Muscle of back (tissue), 11 donors: ENCODE results near the gene TMEM8B. TPM values are rescaled to one million over a fixed set of nuclear protein-coding genes. Genes with fewer than 3 reads are reported as not detected.

ENCODE experiments used
- DNase-seq, 3 donors: peaks; one replicate each; pipeline versions ENCODE4 v3.0.0 to v3.0.0-alpha.2; 2013
- polyA plus RNA-seq, 10 donors: library from polyadenylated mRNA; unstranded; fragments of 120-200 nt; gene quantifications; one replicate each; pipeline ENCODE4 v1.2.1, GENCODE V29; 2013; ENCODE audit not compliant: insufficient read length in 10 of 10

TMEM8B gene
- polyA plus RNA-seq, 10 donors: 14.0 to 21.2 (median 18.4) TPM

- DNase-seq: no peak
Observed at GRCh38 chr9:35840881-35841644, 12.0 kb downstream of the TMEM8B start.

- no peak for DNase-seq
Observed at GRCh38 chr9:35841645-35841900, 12.5 kb downstream of the TMEM8B start.

- DNase-seq: no peak
Observed at GRCh38 chr9:35842020-35842745, 13.2 kb downstream of the TMEM8B start.

- DNase-seq: no peak
Observed at GRCh38 chr9:35842795-35843194, 13.8 kb downstream of the TMEM8B start.

- DNase-seq: peak; percentile 91 to 95 (median 92)
Observed at GRCh38 chr9:35844628-35845270, 15.7 kb downstream of the TMEM8B start.

- no peak for DNase-seq
Observed at GRCh38 chr9:35845824-35846771, 17.1 kb downstream of the TMEM8B start.

GRCh38 chr9:35847792-35848572 is 19.0 kb downstream of the TMEM8B start:
- DNase-seq: peak in 2 of 3 donors; percentile 36 to 72

GRCh38 chr9:35852267-35852815 is 23.3 kb downstream of the TMEM8B start:
- DNase-seq: no peak

- DNase-seq: no peak
Observed at GRCh38 chr9:35852876-35853865, 24.1 kb downstream of the TMEM8B start.

- DNase-seq: no peak
Observed at GRCh38 chr9:35854091-35854762, 25.2 kb downstream of the TMEM8B start.

- DNase-seq: no peak
Observed at GRCh38 chr9:35856206-35856605, 27.2 kb downstream of the TMEM8B start.

- no peak for DNase-seq
Observed at GRCh38 chr9:35856882-35857281, 27.9 kb downstream of the TMEM8B start.

- DNase-seq: no peak
Observed at GRCh38 chr9:35858458-35858857, 29.4 kb downstream of the TMEM8B start.

GRCh38 chr9:35859310-35859989 is 30.4 kb downstream of the TMEM8B start:
- DNase-seq: peak in 1 of 3 donors; percentile 27

- peak in 1 of 3 donors; percentile 35 for DNase-seq
Observed at GRCh38 chr9:35859990-35860339, 30.9 kb downstream of the TMEM8B start.

GRCh38 chr9:35861161-35861897 is 32.3 kb downstream of the TMEM8B start:
- DNase-seq: no peak

- no peak for DNase-seq
Observed at GRCh38 chr9:35862328-35862727, 33.3 kb downstream of the TMEM8B start.

GRCh38 chr9:35863583-35863982 is 34.6 kb downstream of the TMEM8B start:
- DNase-seq: no peak
